ENCODE data around the gene NUP133.

Gene NUP133

GRCh38 chr1:229445828-229446227 lies 62.3 kb downstream of the NUP133 start:
- Histone ChIP-seq H2AFZ (ENCODE audit: low read depth) (no peak overlapping the region), H3K4me3 (IDR thresholded peaks at IDR 0.05; ENCODE audit: insufficient read depth, low read depth, low read length) (no peak overlapping the region), H4K20me1 (ENCODE audit: insufficient read depth) (peaks cover 3% of the 10 kb centered on the region; the same call in 1 of the 2 replicates), H3K27me3 (ENCODE audit: insufficient read depth, low read depth) (no peaks in the 10 kb centered on the region), H3K79me2 (ENCODE audit: insufficient read depth, low read depth) (no peaks in the 10 kb centered on the region), H3K9ac (no peak overlapping the region), H3K4me1 (ENCODE audit: low read depth, poor library complexity, severe bottlenecking) (peaks cover 25% of the 10 kb centered on the region), H3K27ac (no peak overlapping the region), H3K4me2 (no peak overlapping the region), H3K36me3 (ENCODE audit: insufficient read depth) (no peaks in the 10 kb centered on the region)
- no peak for TF ChIP-seq CTCF (conservative IDR thresholded peaks at IDR 0.05; ENCODE audit: low read depth, low read length)

GRCh38 chr1:229440851-229441537 lies 67.1 kb downstream of the NUP133 start:
- TF ChIP-seq CTCF (conservative IDR thresholded peaks at IDR 0.05; ENCODE audit: low read depth, low read length): no peak
- Histone ChIP-seq H2AFZ (ENCODE audit: low read depth) (no peak overlapping the region), H3K36me3 (ENCODE audit: insufficient read depth) (no peaks in the 10 kb centered on the region), H3K4me1 (ENCODE audit: low read depth, poor library complexity, severe bottlenecking) (peaks cover 54% of the 10 kb centered on the region), H4K20me1 (ENCODE audit: insufficient read depth) (peaks cover 3% of the 10 kb centered on the region; the same call in 1 of the 2 replicates), H3K27ac (peak overlapping the region; percentile 70), H3K27me3 (ENCODE audit: insufficient read depth, low read depth) (no peaks in the 10 kb centered on the region; the same call in 1 of the 2 replicates), H3K4me2 (peak overlapping the region; percentile 72), H3K4me3 (IDR thresholded peaks at IDR 0.05; ENCODE audit: insufficient read depth, low read depth, low read length) (peak overlapping the region; percentile 64), H3K79me2 (ENCODE audit: insufficient read depth, low read depth) (no peaks in the 10 kb centered on the region), H3K9ac (peak overlapping the region; percentile 19; the same call in 1 of the 2 replicates)

- H2AFZ ChIP-seq (ENCODE audit: low read depth): no peak overlapping the region
- no peaks in the 10 kb centered on the region for H3K79me2 ChIP-seq (ENCODE audit: insufficient read depth, low read depth)
- H3K4me1 ChIP-seq (ENCODE audit: low read depth, poor library complexity, severe bottlenecking): peaks cover 51% of the 10 kb centered on the region
- H3K27me3 ChIP-seq (ENCODE audit: insufficient read depth, low read depth): no peaks in the 10 kb centered on the region; the same call in 1 of the 2 replicates
- H3K4me2 ChIP-seq: no peak overlapping the region
- H3K4me3 ChIP-seq (IDR thresholded peaks at IDR 0.05; ENCODE audit: insufficient read depth, low read depth, low read length): no peak overlapping the region
- H3K9ac ChIP-seq: no peak overlapping the region
- H3K36me3 ChIP-seq (ENCODE audit: insufficient read depth): no peaks in the 10 kb centered on the region
- H3K27ac ChIP-seq: no peak overlapping the region
- peaks cover 3% of the 10 kb centered on the region; the same call in 1 of the 2 replicates for H4K20me1 ChIP-seq (ENCODE audit: insufficient read depth)
- TF ChIP-seq CTCF (conservative IDR thresholded peaks at IDR 0.05; ENCODE audit: low read depth, low read length): no peak
Measured at GRCh38 chr1:229438021-229438420, 70.1 kb downstream of the NUP133 start.

- no peak for TF ChIP-seq CTCF (conservative IDR thresholded peaks at IDR 0.05; ENCODE audit: low read depth, low read length)
- no peak overlapping the region for H3K9ac ChIP-seq
- H3K4me3 ChIP-seq (IDR thresholded peaks at IDR 0.05; ENCODE audit: insufficient read depth, low read depth, low read length): no peak overlapping the region
- H3K4me1 ChIP-seq (ENCODE audit: low read depth, poor library complexity, severe bottlenecking): peaks cover 45% of the 10 kb centered on the region
- H3K27ac ChIP-seq: no peak overlapping the region
- H4K20me1 ChIP-seq (ENCODE audit: insufficient read depth): peaks cover 3% of the 10 kb centered on the region; the same call in 1 of the 2 replicates
- no peak overlapping the region for H2AFZ ChIP-seq (ENCODE audit: low read depth)
- H3K27me3 ChIP-seq (ENCODE audit: insufficient read depth, low read depth): no peaks in the 10 kb centered on the region; the same call in 1 of the 2 replicates
- no peaks in the 10 kb centered on the region for H3K79me2 ChIP-seq (ENCODE audit: insufficient read depth, low read depth)
- H3K36me3 ChIP-seq (ENCODE audit: insufficient read depth): no peaks in the 10 kb centered on the region
- no peak overlapping the region for H3K4me2 ChIP-seq
Measured at GRCh38 chr1:229437443-229437842, 70.7 kb downstream of the NUP133 start.

Measured in KMS-11 (cell line).